ENCODE measurements around the gene DEDD2. TPM values are rescaled to one million over a fixed set of nuclear protein-coding genes. Genes with fewer than 3 reads are reported as not detected.

Gene DEDD2
- total and polyA plus RNA-seq, 4 donors: 21.5 to 30.2 (median 25.9) TPM

DNA sequence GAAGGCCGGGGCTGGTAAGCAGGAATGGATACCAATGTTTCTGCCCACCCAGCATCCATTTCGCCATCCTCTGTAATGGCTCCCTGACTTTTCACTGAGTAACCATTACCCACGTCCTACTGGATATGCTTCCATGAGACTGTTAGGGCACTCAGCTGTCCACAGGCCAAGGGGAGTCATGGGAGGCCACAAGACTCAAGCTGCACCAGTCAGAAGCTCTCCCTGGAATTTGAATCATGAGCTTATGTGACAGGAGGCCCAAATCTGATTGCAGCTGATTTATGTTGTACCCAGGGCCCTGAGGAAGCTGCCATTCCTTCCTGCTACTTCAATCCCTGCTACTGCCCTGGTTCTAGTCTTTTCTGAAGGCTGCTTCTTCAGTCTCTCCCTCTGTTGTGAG is 28.3 kb downstream of the DEDD2 start:
- Histone ChIP-seq H3K27ac (ENCODE audit: low read depth, low read length) (no peak overlapping the region), H3K36me3 (ENCODE audit: control insufficient read depth, insufficient read depth, low read length) (no peaks in the 10 kb centered on the region), H3K9me3 (ENCODE audit: control insufficient read depth, insufficient read depth, low read length) (no peaks in the 10 kb centered on the region), H3K4me3 (ENCODE audit: low read depth, low read length) (no peak overlapping the region), H3K4me1 (ENCODE audit: control insufficient read depth, insufficient read depth, low read length) (no peaks in the 10 kb centered on the region), H3K27me3 (ENCODE audit: control insufficient read depth, insufficient read depth, low read length) (peaks cover 5% of the 10 kb centered on the region)
- 54% methylated on average over 2 of the region's 3 CpGs for WGBS (ENCODE audit: insufficient coverage)
- no peak for DNase-seq (ENCODE audit: low read depth in 4 of 6, low spot score in 6 of 6)

- no peaks in the 10 kb centered on the region for H3K9me3 ChIP-seq (ENCODE audit: control insufficient read depth, insufficient read depth, low read length)
- H3K27me3 ChIP-seq (ENCODE audit: control insufficient read depth, insufficient read depth, low read length): peaks cover 5% of the 10 kb centered on the region
- no peaks in the 10 kb centered on the region for H3K4me1 ChIP-seq (ENCODE audit: control insufficient read depth, insufficient read depth, low read length)
- no peak for DNase-seq (ENCODE audit: low read depth in 4 of 6, low spot score in 6 of 6)
- 100% methylated on average over 1 of the region's 1 CpG for WGBS (ENCODE audit: insufficient coverage)
- H3K27ac ChIP-seq (ENCODE audit: low read depth, low read length): no peak overlapping the region
- no peaks in the 10 kb centered on the region for H3K36me3 ChIP-seq (ENCODE audit: control insufficient read depth, insufficient read depth, low read length)
- no peak overlapping the region for H3K4me3 ChIP-seq (ENCODE audit: low read depth, low read length)
These were observed 28.8 kb downstream of the DEDD2 start for GRCh38 chr19:42188665-42189064.

DNA sequence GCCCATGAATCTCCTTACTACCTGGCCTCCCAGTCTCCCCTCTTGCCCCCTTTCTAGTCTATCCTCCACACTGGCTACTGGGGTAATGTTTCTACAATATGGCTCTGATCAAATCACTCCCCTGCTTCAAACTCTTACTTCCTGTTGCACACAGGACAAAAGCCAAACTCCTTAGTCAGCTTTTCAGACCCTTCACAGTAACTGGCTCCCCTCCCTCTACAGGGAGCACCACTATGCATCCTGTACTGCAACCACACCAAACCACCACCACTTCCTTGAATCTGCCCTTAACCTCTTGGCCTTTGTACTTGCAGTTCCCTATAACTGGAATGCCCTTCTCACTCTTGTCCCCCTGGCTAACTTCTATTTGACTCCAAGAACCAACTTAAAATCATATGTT is 32.2 kb downstream of the DEDD2 start:
- Histone ChIP-seq H3K9me3 (ENCODE audit: control insufficient read depth, insufficient read depth, low read length) (no peaks in the 10 kb centered on the region), H3K36me3 (ENCODE audit: control insufficient read depth, insufficient read depth, low read length) (no peaks in the 10 kb centered on the region), H3K27ac (ENCODE audit: low read depth, low read length) (no peak overlapping the region), H3K27me3 (ENCODE audit: control insufficient read depth, insufficient read depth, low read length) (no peaks in the 10 kb centered on the region), H3K4me1 (ENCODE audit: control insufficient read depth, insufficient read depth, low read length) (no peaks in the 10 kb centered on the region), H3K4me3 (ENCODE audit: low read depth, low read length) (no peak overlapping the region)
- no peak for DNase-seq (ENCODE audit: low read depth in 4 of 6, low spot score in 6 of 6)

DNA sequence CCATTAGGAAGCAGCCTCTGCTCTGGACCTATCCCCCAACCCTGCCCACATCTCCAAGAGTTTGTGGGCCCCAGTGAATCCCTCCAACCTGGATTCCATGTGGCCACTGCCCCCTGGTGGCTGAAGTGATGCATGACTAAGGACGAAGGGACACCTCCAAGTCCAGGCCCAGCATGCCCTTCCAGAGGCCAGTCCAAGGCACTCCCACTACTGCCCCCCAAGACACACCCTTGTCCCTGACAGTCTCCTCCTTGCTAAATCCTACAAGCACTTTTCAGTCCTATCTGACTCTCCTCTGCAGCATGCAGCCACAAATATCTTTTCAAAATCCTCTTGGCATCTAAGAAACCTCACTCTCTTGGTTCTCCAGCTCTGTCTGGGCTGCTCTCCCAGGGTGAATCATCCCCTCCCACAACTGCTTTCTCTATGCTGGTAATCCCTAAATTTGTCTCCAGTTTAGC is 33.0 kb downstream of the DEDD2 start:
- Histone ChIP-seq H3K9me3 (ENCODE audit: control insufficient read depth, insufficient read depth, low read length) (no peaks in the 10 kb centered on the region), H3K4me1 (ENCODE audit: control insufficient read depth, insufficient read depth, low read length) (peaks cover 6% of the 10 kb centered on the region), H3K36me3 (ENCODE audit: control insufficient read depth, insufficient read depth, low read length) (no peaks in the 10 kb centered on the region), H3K27ac (ENCODE audit: low read depth, low read length) (no peak overlapping the region), H3K27me3 (ENCODE audit: control insufficient read depth, insufficient read depth, low read length) (peaks cover 4% of the 10 kb centered on the region), H3K4me3 (ENCODE audit: low read depth, low read length) (no peak overlapping the region)
- peak in 5 of 6 donors; percentile 74 to 96 (median 81) for DNase-seq (ENCODE audit: low read depth in 4 of 6, low spot score in 6 of 6)
- 0% methylated on average over 1 of the region's 1 CpG for WGBS (ENCODE audit: insufficient coverage)

DNA sequence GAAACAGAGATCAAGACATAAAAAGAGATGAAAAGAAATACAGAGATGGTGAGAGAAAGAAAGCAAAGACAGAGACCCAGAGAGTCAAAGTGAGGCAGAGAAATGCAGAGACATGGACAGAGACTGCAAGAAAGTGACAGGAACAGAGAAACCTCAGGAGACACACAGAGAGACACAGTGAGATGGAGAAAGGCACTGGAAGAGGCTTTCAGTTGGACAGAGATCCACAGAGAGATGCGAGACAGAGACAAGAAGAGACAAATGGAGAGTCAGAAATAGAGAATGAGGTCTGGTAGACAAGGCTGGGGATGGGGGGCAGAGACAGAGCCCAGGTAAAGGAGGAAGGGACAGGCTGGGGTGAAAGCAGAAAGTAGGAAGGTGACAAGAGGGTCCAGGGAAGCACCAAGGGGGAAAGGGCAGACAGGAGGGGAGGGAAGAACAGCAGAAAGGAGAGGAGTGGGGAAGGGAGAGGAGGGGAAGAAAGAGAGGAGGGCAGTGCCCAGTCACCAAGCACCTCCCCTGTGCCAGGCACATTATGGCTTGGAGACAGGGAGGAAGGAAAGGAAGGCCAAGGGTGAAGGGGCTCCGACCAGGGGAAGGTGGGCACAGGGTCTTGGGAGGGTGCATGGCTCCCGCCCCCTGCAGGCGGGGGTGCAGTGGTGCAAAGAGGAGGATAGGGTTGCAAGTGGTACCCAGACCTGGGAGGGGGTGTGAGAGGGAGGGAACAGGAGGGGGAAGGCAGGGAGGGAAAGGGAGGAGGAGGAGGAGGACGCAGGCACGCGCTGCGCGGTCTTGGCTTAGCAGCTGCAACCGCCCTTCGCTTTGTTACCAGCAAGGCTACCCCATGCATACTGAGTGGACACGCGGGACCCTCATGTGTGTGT is 38.4 kb downstream of the DEDD2 start:
- Histone ChIP-seq H3K4me1 (ENCODE audit: control insufficient read depth, insufficient read depth, low read length) (peaks cover 27% of the 10 kb centered on the region), H3K9me3 (ENCODE audit: control insufficient read depth, insufficient read depth, low read length) (no peaks in the 10 kb centered on the region), H3K27ac (ENCODE audit: low read depth, low read length) (no peak overlapping the region), H3K4me3 (ENCODE audit: low read depth, low read length) (no peak overlapping the region), H3K36me3 (ENCODE audit: control insufficient read depth, insufficient read depth, low read length) (no peaks in the 10 kb centered on the region), H3K27me3 (ENCODE audit: control insufficient read depth, insufficient read depth, low read length) (peaks cover 26% of the 10 kb centered on the region)
- peak in 2 of 6 donors; percentile 52 to 87 for DNase-seq (ENCODE audit: low read depth in 4 of 6, low spot score in 6 of 6)
- WGBS (ENCODE audit: insufficient coverage): 5% methylated on average over 13 of the region's 13 CpGs

DNA sequence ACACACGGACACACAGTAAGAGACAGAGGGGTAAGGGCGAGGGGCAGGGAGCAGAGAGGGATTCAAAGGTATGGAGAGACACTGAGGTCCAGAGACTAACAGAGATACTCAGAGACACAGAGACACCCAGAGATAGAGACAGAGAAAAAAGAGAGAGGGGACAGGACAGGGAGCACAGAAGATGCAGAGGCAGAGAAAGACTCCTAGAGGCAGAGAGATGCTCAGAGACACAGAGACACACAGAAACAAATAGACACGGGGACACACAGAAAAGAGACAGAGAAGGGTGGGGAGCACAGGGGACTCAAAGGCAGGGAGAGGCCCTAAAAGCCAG is 39.8 kb downstream of the DEDD2 start:
- Histone ChIP-seq H3K27me3 (ENCODE audit: control insufficient read depth, insufficient read depth, low read length) (peaks cover 26% of the 10 kb centered on the region), H3K27ac (ENCODE audit: low read depth, low read length) (peak overlapping the region; percentile 29), H3K4me1 (ENCODE audit: control insufficient read depth, insufficient read depth, low read length) (peaks cover 33% of the 10 kb centered on the region)

GRCh38 chr19:42176990-42177685 is 40.3 kb downstream of the DEDD2 start:
- peaks cover 26% of the 10 kb centered on the region for H3K27me3 ChIP-seq (ENCODE audit: control insufficient read depth, insufficient read depth, low read length)
- peaks cover 38% of the 10 kb centered on the region for H3K4me1 ChIP-seq (ENCODE audit: control insufficient read depth, insufficient read depth, low read length)
- WGBS (ENCODE audit: insufficient coverage): 0% methylated on average over 63 of the region's 66 CpGs
- peak overlapping the region; percentile 46 for H3K4me3 ChIP-seq (ENCODE audit: low read depth, low read length)
- DNase-seq (ENCODE audit: low read depth in 4 of 6, low spot score in 6 of 6): peak in 5 of 6 donors; percentile 81 to 99 (median 87)
- no peaks in the 10 kb centered on the region for H3K9me3 ChIP-seq (ENCODE audit: control insufficient read depth, insufficient read depth, low read length)
- no peaks in the 10 kb centered on the region for H3K36me3 ChIP-seq (ENCODE audit: control insufficient read depth, insufficient read depth, low read length)
- H3K27ac ChIP-seq (ENCODE audit: low read depth, low read length): peak overlapping the region; percentile 29

More for the DNA sequence above, 39.8 kb downstream of the DEDD2 start:
- 40% methylated on average over 3 of the region's 3 CpGs for WGBS (ENCODE audit: insufficient coverage)
- no peak for DNase-seq (ENCODE audit: low read depth in 4 of 6, low spot score in 6 of 6)
- H3K9me3 ChIP-seq (ENCODE audit: control insufficient read depth, insufficient read depth, low read length): no peaks in the 10 kb centered on the region
- no peaks in the 10 kb centered on the region for H3K36me3 ChIP-seq (ENCODE audit: control insufficient read depth, insufficient read depth, low read length)
- peak overlapping the region; percentile 3 for H3K4me3 ChIP-seq (ENCODE audit: low read depth, low read length)

DNA sequence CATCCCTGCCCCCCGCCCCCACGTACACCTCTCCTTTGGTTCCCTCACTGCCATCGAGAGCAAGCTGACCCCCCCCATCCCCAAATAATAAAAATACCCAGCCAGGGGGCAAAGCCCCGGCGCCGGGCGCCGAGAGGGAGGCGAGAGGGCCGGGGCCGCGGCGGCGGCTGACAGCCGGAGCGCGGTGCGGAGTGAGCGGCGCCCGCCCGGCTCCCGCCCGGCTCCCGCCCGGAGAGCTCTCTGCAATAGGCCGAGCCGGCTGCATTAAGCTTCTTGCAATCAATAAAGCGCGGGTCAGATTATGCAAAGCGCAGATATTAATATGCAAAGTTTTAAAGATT is 40.9 kb downstream of the DEDD2 start:
- peak overlapping the region; percentile 69 for H3K27ac ChIP-seq (ENCODE audit: low read depth, low read length)
- no peaks in the 10 kb centered on the region for H3K9me3 ChIP-seq (ENCODE audit: control insufficient read depth, insufficient read depth, low read length)
- WGBS (ENCODE audit: insufficient coverage): 0% methylated on average over 30 of the region's 31 CpGs
- no peak for DNase-seq (ENCODE audit: low read depth in 4 of 6, low spot score in 6 of 6)
- peak overlapping the region; percentile 46 for H3K4me3 ChIP-seq (ENCODE audit: low read depth, low read length)
- peaks cover 44% of the 10 kb centered on the region for H3K4me1 ChIP-seq (ENCODE audit: control insufficient read depth, insufficient read depth, low read length)
- no peaks in the 10 kb centered on the region for H3K36me3 ChIP-seq (ENCODE audit: control insufficient read depth, insufficient read depth, low read length)
- peaks cover 26% of the 10 kb centered on the region for H3K27me3 ChIP-seq (ENCODE audit: control insufficient read depth, insufficient read depth, low read length)

- Histone ChIP-seq H3K36me3 (ENCODE audit: control insufficient read depth, insufficient read depth, low read length) (no peaks in the 10 kb centered on the region), H3K4me1 (ENCODE audit: control insufficient read depth, insufficient read depth, low read length) (peaks cover 48% of the 10 kb centered on the region), H3K27me3 (ENCODE audit: control insufficient read depth, insufficient read depth, low read length) (peaks cover 26% of the 10 kb centered on the region), H3K27ac (ENCODE audit: low read depth, low read length) (peak overlapping the region; percentile 69), H3K4me3 (ENCODE audit: low read depth, low read length) (peak overlapping the region; percentile 46), H3K9me3 (ENCODE audit: control insufficient read depth, insufficient read depth, low read length) (no peaks in the 10 kb centered on the region)
- peak in 2 of 6 donors; percentile 71 to 82 for DNase-seq (ENCODE audit: low read depth in 4 of 6, low spot score in 6 of 6)
- under 1% methylated on average over 22 of the region's 34 CpGs for WGBS (ENCODE audit: insufficient coverage)
These were observed 41.4 kb downstream of the DEDD2 start for GRCh38 chr19:42175952-42176648.

Measured in spinal cord (tissue), 10 donors.